ENCODE results near the gene APOL6. TPM values are rescaled to one million over a fixed set of nuclear protein-coding genes. Genes with fewer than 3 reads are reported as not detected.
"Not testable (repeated sequence)": the region's sequence is repeated elsewhere in the genome, so short reads cannot be mapped to it uniquely, and the experiment has no call there.

The APOL6 gene
- total RNA-seq, 1 experiment from 2014 or later = 13.9 TPM

GRCh38 chr22:35678836-35679235 is 30.6 kb downstream of the APOL6 start:
- Mint-ChIP-seq H3K36me3 (ENCODE audit: insufficient read depth, unreplicated experiment) (no peaks in the 10 kb centered on the region), H3K4me3 (ENCODE audit: unreplicated experiment) (no peak overlapping the region), H3K4me1 (ENCODE audit: low read depth, unreplicated experiment) (peaks cover 14% of the 10 kb centered on the region), H3K27ac (ENCODE audit: unreplicated experiment) (no peak overlapping the region), H3K27me3 (ENCODE audit: insufficient read depth, unreplicated experiment) (peaks cover 6% of the 10 kb centered on the region), H3K9me3 (ENCODE audit: unreplicated experiment) (peaks cover 30% of the 10 kb centered on the region)
- ChIA-PET POLR2A (interaction anchor here (0.5 kb wide), 1 partner anchor 89 kb away, joined by 3 read pairs; no protein-coding TSS in a partner anchor), CTCF (interaction anchor here (0.6 kb wide), 1 partner anchor 368 kb away, joined by 5 read pairs; no protein-coding TSS in a partner anchor)
- BruUV-seq (replicated peaks) = no TSS peak
- Histone ChIP-seq H3K4me1 (no peaks in the 10 kb centered on the region), H3K36me3 (ENCODE audit: control insufficient read depth, insufficient read depth, low read length) (no peaks in the 10 kb centered on the region), H3K9me3 (peaks cover 13% of the 10 kb centered on the region), H3K27me3 (replicated peaks; ENCODE audit: control insufficient read depth, insufficient read depth, low read length) (no peaks in the 10 kb centered on the region), H3K4me3 (ENCODE audit: low read depth, low read length) (no peak overlapping the region)
- intact Hi-C loops (cut with micrococcal nuclease; ENCODE audit: unreplicated experiment) = no loop called here
- DNase-seq = no peak
- TF ChIP-seq, protein P1, sequence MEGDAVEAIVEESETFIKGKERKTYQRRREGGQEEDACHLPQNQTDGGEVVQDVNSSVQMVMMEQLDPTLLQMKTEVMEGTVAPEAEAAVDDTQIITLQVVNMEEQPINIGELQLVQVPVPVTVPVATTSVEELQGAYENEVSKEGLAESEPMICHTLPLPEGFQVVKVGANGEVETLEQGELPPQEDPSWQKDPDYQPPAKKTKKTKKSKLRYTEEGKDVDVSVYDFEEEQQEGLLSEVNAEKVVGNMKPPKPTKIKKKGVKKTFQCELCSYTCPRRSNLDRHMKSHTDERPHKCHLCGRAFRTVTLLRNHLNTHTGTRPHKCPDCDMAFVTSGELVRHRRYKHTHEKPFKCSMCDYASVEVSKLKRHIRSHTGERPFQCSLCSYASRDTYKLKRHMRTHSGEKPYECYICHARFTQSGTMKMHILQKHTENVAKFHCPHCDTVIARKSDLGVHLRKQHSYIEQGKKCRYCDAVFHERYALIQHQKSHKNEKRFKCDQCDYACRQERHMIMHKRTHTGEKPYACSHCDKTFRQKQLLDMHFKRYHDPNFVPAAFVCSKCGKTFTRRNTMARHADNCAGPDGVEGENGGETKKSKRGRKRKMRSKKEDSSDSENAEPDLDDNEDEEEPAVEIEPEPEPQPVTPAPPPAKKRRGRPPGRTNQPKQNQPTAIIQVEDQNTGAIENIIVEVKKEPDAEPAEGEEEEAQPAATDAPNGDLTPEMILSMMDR (IDR thresholded peaks at IDR 0.05; ENCODE audit: insufficient read depth in 1 of 2, low read depth in 1 of 2, low read length in 1 of 2, severe bottlenecking in 1 of 2, unreplicated experiment in 1 of 2) = no peak

DNA sequence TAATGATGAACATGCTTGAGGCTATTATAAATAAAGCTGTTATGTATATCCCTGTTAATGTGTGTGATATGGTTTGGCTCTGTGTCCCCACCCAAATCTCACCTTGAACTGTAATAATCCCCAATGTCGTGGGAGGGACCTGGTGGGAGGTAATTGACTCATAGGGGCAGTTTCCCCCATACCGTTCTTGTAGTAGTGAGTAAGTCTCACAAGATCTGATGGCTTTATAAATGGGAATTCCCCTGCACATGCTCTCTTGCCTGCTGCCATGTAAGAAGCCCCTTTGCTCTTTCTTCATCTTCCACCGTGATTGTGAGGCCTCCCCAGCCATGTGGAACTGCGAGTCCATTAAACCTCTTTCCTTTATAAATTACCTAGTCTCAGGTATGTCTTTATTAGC is 31.2 kb downstream of the APOL6 start:
- H3K4me3 ChIP-seq (ENCODE audit: low read depth, low read length); DNase-seq; H3K4me1 ChIP-seq; H3K27me3 Mint-ChIP-seq (ENCODE audit: insufficient read depth, unreplicated experiment); H3K27ac Mint-ChIP-seq (ENCODE audit: unreplicated experiment); H3K4me3 Mint-ChIP-seq (ENCODE audit: unreplicated experiment); intact Hi-C loops (cut with micrococcal nuclease; ENCODE audit: unreplicated experiment); H3K4me1 Mint-ChIP-seq (ENCODE audit: low read depth, unreplicated experiment); H3K27me3 ChIP-seq (replicated peaks; ENCODE audit: control insufficient read depth, insufficient read depth, low read length); H3K36me3 Mint-ChIP-seq (ENCODE audit: insufficient read depth, unreplicated experiment); CTCF ChIA-PET; POLR2A ChIA-PET; H3K36me3 ChIP-seq (ENCODE audit: control insufficient read depth, insufficient read depth, low read length); BruUV-seq (replicated peaks): not testable (repeated sequence)
- peaks cover 13% of the 10 kb centered on the region for H3K9me3 ChIP-seq
- H3K9me3 Mint-ChIP-seq (ENCODE audit: unreplicated experiment) = peaks cover 31% of the 10 kb centered on the region

- Mint-ChIP-seq H3K27ac (ENCODE audit: unreplicated experiment) (no peak overlapping the region), H3K4me3 (ENCODE audit: unreplicated experiment) (no peak overlapping the region), H3K27me3 (ENCODE audit: insufficient read depth, unreplicated experiment) (peaks cover 6% of the 10 kb centered on the region), H3K9me3 (ENCODE audit: unreplicated experiment) (peaks cover 21% of the 10 kb centered on the region), H3K36me3 (ENCODE audit: insufficient read depth, unreplicated experiment) (no peaks in the 10 kb centered on the region), H3K4me1 (ENCODE audit: low read depth, unreplicated experiment) (no peaks in the 10 kb centered on the region)
- BruUV-seq (replicated peaks) = no TSS peak
- intact Hi-C loops (cut with micrococcal nuclease; ENCODE audit: unreplicated experiment) = no loop called here
- ChIA-PET CTCF (no interaction called here), POLR2A (no interaction called here)
- peaks cover 5% of the 10 kb centered on the region; the same call in 1 of the 2 replicates for H3K9me3 ChIP-seq
- H3K36me3 ChIP-seq (ENCODE audit: control insufficient read depth, insufficient read depth, low read length) = no peaks in the 10 kb centered on the region
- no peak for DNase-seq
- H3K27me3 ChIP-seq (replicated peaks; ENCODE audit: control insufficient read depth, insufficient read depth, low read length) = no peaks in the 10 kb centered on the region
- TF ChIP-seq, protein P1 (IDR thresholded peaks at IDR 0.05; ENCODE audit: insufficient read depth in 1 of 2, low read depth in 1 of 2, low read length in 1 of 2, severe bottlenecking in 1 of 2, unreplicated experiment in 1 of 2) = no peak
- H3K4me1 ChIP-seq = no peaks in the 10 kb centered on the region
- H3K4me3 ChIP-seq (ENCODE audit: low read depth, low read length) = no peak overlapping the region
Observed at GRCh38 chr22:35681454-35682052, 33.3 kb downstream of the APOL6 start.
